ENCODE data around the gene PSMB7. TPM values are rescaled to one million over a fixed set of nuclear protein-coding genes. Genes with fewer than 3 reads are reported as not detected.

Gene PSMB7
- total RNA-seq, 1 donor from 2014 or later = 108 TPM

DNA sequence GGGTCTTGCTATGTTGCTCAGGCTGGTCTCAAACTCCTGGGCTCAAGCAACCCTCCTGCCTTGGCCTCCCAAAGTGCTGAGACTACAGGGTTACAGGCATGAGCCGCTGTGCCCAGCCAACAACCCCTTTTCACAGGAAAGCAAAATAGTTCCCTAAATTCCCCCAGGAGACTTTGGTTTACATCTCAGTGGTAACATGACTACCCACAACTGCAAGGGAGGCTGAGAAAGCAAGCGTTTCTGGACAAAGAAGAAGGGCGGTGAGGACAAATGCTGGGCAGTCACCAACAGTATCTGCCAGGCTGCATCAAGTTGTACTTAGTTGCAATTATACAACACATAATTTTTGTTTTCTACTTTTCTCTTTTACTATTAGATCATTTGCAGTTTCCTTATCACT lies 27.6 kb upstream of the PSMB7 start:
- no peaks in the 10 kb centered on the region for H3K9me3 Mint-ChIP-seq (ENCODE audit: low read depth)
- TF ChIP-seq, protein P1, sequence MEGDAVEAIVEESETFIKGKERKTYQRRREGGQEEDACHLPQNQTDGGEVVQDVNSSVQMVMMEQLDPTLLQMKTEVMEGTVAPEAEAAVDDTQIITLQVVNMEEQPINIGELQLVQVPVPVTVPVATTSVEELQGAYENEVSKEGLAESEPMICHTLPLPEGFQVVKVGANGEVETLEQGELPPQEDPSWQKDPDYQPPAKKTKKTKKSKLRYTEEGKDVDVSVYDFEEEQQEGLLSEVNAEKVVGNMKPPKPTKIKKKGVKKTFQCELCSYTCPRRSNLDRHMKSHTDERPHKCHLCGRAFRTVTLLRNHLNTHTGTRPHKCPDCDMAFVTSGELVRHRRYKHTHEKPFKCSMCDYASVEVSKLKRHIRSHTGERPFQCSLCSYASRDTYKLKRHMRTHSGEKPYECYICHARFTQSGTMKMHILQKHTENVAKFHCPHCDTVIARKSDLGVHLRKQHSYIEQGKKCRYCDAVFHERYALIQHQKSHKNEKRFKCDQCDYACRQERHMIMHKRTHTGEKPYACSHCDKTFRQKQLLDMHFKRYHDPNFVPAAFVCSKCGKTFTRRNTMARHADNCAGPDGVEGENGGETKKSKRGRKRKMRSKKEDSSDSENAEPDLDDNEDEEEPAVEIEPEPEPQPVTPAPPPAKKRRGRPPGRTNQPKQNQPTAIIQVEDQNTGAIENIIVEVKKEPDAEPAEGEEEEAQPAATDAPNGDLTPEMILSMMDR (IDR thresholded peaks at IDR 0.05) = no peak
- H3K4me1 Mint-ChIP-seq (ENCODE audit: low read depth) = no peaks in the 10 kb centered on the region
- no peak for DNase-seq (ENCODE audit: low spot score)
- H3K36me3 Mint-ChIP-seq (ENCODE audit: low read depth) = no peaks in the 10 kb centered on the region
- H3K27me3 Mint-ChIP-seq (ENCODE audit: low read depth) = peaks cover 7% of the 10 kb centered on the region
- H3K4me3 Mint-ChIP-seq (ENCODE audit: unreplicated experiment) = no peak overlapping the region
- no peak overlapping the region for H3K27ac Mint-ChIP-seq (ENCODE audit: unreplicated experiment)

DNA sequence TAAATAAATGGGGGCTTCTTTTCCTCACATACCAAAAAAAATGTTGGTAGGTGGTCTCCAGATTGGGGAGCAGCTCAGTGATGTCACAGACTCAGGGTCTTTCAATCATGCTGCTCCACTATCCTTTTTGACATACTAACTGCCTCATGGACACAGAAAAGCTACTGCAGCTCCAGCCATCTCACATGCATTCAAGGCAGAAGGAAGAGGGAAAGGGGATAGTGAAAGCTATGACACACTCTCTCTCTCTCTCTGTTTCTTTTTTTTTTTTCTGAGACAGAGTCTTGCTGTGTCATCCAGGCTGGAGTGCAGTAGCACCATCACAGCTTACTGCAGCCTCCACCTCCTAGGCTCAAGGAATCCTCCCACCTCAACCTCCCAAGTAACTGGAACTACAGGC lies 27.1 kb upstream of the PSMB7 start:
- peaks cover 7% of the 10 kb centered on the region for H3K27me3 Mint-ChIP-seq (ENCODE audit: low read depth)
- no peaks in the 10 kb centered on the region for H3K9me3 Mint-ChIP-seq (ENCODE audit: low read depth)
- TF ChIP-seq, protein P1 (IDR thresholded peaks at IDR 0.05) = no peak
- H3K36me3 Mint-ChIP-seq (ENCODE audit: low read depth) = no peaks in the 10 kb centered on the region
- no peaks in the 10 kb centered on the region for H3K4me1 Mint-ChIP-seq (ENCODE audit: low read depth)
- no peak overlapping the region for H3K4me3 Mint-ChIP-seq (ENCODE audit: unreplicated experiment)
- H3K27ac Mint-ChIP-seq (ENCODE audit: unreplicated experiment) = no peak overlapping the region
- DNase-seq (ENCODE audit: low spot score) = no peak

DNA sequence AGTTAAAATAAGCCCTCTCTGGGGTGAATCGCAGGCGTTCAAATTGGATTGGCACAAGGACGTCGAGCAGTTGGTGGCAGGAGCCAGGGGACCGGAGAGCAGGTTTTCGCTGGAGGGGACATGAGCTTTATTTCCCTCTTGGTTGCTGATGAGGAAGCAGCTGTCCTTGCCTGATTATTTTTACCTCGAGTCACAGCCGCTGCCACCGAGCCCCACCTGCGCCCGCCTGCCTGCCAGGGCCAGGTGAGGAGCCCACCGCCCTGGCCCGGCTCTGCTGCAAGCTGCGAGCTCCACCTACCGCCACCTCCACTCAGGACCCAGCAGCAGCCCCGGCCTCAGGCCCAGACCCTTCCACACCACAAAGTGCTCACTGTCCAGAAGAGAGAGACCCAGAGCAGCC lies 26.0 kb upstream of the PSMB7 start:
- peaks cover 7% of the 10 kb centered on the region for H3K27me3 Mint-ChIP-seq (ENCODE audit: low read depth)
- H3K4me3 Mint-ChIP-seq (ENCODE audit: unreplicated experiment) = no peak overlapping the region
- DNase-seq (ENCODE audit: low spot score) = peak; percentile 82
- H3K36me3 Mint-ChIP-seq (ENCODE audit: low read depth) = no peaks in the 10 kb centered on the region
- H3K4me1 Mint-ChIP-seq (ENCODE audit: low read depth) = no peaks in the 10 kb centered on the region
- no peaks in the 10 kb centered on the region for H3K9me3 Mint-ChIP-seq (ENCODE audit: low read depth)
- no peak overlapping the region for H3K27ac Mint-ChIP-seq (ENCODE audit: unreplicated experiment)
- TF ChIP-seq, protein P1 (IDR thresholded peaks at IDR 0.05) = no peak

DNA sequence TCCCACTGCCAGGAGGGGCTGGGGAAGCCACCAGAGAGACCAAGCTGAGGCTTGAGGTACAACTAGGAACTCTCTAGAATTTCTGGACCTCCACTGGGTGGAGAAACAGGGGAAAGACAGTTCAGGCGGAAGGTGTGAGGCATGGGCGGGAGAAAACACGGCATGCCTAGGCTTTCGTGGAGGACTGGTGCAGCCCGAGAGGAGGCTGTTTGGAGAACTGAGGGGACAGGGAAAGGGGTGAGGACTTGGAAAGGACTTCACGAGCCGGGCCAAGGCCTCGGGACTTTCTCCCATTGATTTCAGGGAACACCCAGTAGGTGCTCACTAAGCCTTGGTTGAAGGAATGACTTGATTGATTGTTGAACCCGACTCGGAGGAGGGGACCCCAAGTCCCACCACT lies 25.5 kb upstream of the PSMB7 start:
- TF ChIP-seq, protein P1 (IDR thresholded peaks at IDR 0.05) = no peak
- H3K36me3 Mint-ChIP-seq (ENCODE audit: low read depth) = no peaks in the 10 kb centered on the region
- H3K4me1 Mint-ChIP-seq (ENCODE audit: low read depth) = no peaks in the 10 kb centered on the region

DNA sequence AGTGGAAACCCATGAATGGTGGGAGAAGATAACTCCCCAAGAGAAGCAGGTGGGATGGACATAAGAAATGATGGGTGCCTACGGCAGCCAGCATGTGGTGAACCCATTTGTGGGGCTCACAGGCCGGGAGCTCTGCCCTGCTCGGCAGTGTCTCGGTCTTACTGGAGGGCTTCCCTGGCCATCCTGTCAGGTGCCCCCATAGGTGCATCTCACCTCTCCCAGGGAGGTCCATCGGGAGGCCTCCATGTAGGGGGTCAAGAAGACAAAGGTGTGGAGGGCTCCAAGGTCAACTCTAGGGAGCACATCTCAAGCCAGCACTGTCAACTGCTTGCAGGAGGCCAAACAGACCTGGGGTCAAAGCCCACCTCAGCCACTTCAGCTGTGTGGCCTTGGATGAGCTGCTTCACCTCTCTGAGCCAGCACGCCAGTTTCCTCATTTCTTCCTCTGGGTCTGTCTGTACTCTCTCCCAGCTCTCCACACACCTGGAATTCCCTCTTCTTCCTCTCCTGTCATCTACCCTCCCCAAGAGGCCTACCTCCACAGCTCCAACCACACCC lies 24.5 kb upstream of the PSMB7 start:
- Mint-ChIP-seq H3K27me3 (ENCODE audit: low read depth) (peaks cover 7% of the 10 kb centered on the region), H3K9me3 (ENCODE audit: low read depth) (no peaks in the 10 kb centered on the region), H3K4me1 (ENCODE audit: low read depth) (no peaks in the 10 kb centered on the region), H3K27ac (ENCODE audit: unreplicated experiment) (no peak overlapping the region), H3K36me3 (ENCODE audit: low read depth) (no peaks in the 10 kb centered on the region), H3K4me3 (ENCODE audit: unreplicated experiment) (no peak overlapping the region)
- TF ChIP-seq, protein P1 (IDR thresholded peaks at IDR 0.05) = no peak
- peak; percentile 77 for DNase-seq (ENCODE audit: low spot score)

More for the DNA sequence above, 25.5 kb upstream of the PSMB7 start:
- Mint-ChIP-seq H3K4me3 (ENCODE audit: unreplicated experiment) (no peak overlapping the region), H3K27me3 (ENCODE audit: low read depth) (peaks cover 7% of the 10 kb centered on the region), H3K27ac (ENCODE audit: unreplicated experiment) (no peak overlapping the region), H3K9me3 (ENCODE audit: low read depth) (no peaks in the 10 kb centered on the region)
- peak; percentile 61 for DNase-seq (ENCODE audit: low spot score)
